VCaP (cell line): Measurements from ENCODE around the gene APMAP.

Source experiments
- H3K27ac ChIP-seq: fragments of 450-650 bp; 2 replicates; pipeline ENCODE4 v1.5.1; 2017
- TF ChIP-seq, protein P1 (sequence below): fragments of 450-650 bp; conservative IDR thresholded peaks from 2 replicates; pipeline ENCODE4 v1.5.1; 2017; ENCODE audit warnings: mild to moderate bottlenecking, moderate library complexity

The APMAP gene

DNA sequence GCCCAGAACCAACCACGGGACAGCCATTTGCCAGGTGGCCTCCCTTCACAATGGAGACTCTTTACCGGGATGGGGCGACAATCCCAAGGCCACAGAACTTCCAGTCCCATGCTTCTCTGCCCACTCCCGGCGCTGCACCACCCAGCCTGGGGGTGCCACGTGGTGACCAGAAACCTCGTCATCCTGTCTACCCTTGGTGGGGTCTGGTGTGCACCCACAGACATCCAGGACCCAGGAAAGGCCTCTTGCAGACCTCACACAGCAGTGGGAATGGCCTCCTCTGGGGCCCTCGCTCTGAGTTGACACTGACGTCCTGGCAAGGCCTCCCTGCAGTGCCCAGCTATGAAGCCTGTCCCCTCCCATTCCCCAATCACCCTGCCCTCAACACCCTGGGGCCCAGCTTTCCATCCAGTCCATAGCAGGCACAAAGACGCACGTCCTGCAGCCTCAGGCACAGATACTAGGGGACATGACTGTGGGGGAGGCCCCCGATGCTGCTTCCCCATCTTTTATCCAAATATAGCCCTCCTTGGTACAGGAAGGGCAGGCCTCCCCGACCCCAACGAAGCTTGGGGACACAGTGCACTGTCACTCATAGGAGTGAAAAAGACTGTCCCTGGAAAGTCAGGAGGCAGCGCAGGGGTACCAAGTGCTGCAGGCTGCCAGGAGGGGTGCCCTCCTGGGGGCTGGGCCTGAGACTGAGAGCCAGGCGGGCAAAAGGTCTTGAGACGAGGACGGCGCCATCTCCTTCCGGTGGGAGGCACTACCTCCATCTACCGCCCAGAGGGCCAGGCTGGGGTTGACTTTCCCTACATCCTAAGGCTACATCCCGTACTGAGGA, 36.3 kb downstream of the APMAP start:
- H3K27ac ChIP-seq: no peak overlapping the region
- TF ChIP-seq, protein P1, sequence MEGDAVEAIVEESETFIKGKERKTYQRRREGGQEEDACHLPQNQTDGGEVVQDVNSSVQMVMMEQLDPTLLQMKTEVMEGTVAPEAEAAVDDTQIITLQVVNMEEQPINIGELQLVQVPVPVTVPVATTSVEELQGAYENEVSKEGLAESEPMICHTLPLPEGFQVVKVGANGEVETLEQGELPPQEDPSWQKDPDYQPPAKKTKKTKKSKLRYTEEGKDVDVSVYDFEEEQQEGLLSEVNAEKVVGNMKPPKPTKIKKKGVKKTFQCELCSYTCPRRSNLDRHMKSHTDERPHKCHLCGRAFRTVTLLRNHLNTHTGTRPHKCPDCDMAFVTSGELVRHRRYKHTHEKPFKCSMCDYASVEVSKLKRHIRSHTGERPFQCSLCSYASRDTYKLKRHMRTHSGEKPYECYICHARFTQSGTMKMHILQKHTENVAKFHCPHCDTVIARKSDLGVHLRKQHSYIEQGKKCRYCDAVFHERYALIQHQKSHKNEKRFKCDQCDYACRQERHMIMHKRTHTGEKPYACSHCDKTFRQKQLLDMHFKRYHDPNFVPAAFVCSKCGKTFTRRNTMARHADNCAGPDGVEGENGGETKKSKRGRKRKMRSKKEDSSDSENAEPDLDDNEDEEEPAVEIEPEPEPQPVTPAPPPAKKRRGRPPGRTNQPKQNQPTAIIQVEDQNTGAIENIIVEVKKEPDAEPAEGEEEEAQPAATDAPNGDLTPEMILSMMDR: no peak

DNA sequence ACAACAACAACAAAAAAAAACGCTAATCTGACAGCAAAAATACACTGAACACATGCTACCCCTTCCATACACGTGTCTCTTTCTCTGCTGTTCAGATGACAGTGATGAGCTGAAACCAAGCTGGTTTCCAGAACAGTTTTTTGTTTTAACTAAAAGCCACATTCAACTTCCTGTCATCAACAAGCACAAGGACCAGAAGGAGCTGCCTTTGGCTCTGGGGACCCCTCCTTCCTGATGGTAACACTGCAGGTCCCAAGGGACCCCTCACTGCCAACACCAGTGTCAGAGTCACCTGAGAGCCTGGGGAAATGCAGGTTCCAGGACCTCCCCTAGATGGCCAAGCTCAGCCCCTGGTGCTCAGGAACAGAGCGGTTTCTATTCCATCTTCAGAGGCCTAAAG, 37.5 kb downstream of the APMAP start:
- H3K27ac ChIP-seq: no peak overlapping the region

DNA sequence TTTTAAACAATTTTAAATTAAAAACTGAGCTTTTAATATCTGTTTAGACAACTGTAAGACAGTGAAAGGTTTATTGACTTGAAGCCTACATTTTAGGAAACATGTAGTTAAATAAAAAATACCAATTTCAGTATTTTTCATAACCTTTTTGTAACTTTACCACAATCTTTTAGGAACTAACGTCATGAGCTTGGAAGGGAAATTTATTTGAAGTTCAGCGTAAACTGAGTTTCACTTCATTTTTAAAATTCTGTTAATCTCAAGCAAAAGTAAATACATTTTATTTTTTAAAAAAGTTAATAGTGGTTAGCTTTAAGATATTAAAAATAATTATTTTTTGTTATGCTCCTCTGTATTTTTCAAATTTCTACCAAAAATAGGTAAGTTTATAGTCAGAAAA, 38.0 kb downstream of the APMAP start:
- TF ChIP-seq, protein P1: no peak
- no peak overlapping the region for H3K27ac ChIP-seq

More for the DNA sequence above, 37.5 kb downstream of the APMAP start:
- TF ChIP-seq, protein P1: no peak

DNA sequence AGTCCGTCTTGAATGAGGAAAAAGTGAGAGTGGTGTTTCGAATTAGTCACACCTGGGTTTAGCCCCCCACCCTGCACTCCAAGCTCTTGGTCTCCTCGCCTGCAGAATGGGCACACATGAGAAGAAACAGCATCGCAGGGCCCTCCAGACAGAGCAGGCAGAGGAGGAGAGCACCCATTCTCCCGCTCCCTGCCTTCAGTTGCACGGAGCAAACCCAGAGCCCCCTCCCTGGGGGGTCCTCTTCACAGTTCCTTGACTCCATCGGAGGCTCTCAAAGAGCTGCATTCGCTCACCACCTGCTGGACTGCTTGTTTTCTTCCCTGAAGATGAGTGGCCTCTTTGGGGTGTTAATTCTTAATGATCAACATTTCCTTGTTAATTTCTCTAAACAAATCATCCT, 38.4 kb downstream of the APMAP start:
- no peak overlapping the region for H3K27ac ChIP-seq
- TF ChIP-seq, protein P1: no peak

DNA sequence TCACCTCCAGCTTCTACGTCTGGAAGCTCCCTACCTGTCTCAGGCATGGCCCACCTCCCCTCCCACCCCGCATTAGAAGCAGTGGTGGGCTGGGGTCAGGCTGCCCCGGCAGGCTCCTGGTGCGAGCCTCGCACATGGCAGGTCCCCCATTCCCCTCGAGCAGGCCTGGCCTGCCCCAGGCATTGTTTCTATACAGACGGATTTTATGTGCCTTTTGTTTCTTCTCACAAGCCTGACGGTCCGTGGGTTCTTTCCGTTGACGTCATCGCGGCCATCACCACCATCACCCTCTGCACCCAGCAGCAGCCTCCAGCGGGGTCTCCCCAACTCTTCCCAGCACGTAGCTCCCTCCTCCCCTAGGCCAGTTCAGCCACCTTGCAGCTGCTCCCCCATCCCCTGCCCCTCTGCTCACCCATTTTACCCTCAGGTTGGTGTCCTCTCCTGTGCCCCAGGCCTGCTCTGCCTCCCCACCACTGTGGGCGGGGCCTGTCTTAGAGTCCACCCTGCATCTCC, 38.9 kb downstream of the APMAP start:
- H3K27ac ChIP-seq: no peak overlapping the region
- TF ChIP-seq, protein P1: no peak

DNA sequence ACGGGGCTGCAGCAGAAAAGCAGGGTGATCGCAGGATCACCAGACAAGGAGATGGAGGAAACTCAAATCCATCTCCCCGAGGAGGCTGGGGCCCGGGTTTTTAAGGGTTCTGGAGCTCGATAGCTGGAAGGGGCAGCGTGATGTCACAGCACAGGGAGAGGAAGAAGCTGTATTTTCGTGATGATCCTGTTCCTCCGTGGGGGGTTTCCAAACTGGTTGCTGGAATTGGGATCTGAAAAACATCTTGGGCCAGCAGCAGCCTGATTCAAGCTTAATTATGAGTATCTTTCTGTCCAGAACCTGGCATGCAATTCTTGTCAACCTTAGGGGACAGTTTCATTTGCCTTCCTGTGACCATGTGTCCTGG, 39.4 kb downstream of the APMAP start:
- TF ChIP-seq, protein P1: no peak
- H3K27ac ChIP-seq: no peak overlapping the region

DNA sequence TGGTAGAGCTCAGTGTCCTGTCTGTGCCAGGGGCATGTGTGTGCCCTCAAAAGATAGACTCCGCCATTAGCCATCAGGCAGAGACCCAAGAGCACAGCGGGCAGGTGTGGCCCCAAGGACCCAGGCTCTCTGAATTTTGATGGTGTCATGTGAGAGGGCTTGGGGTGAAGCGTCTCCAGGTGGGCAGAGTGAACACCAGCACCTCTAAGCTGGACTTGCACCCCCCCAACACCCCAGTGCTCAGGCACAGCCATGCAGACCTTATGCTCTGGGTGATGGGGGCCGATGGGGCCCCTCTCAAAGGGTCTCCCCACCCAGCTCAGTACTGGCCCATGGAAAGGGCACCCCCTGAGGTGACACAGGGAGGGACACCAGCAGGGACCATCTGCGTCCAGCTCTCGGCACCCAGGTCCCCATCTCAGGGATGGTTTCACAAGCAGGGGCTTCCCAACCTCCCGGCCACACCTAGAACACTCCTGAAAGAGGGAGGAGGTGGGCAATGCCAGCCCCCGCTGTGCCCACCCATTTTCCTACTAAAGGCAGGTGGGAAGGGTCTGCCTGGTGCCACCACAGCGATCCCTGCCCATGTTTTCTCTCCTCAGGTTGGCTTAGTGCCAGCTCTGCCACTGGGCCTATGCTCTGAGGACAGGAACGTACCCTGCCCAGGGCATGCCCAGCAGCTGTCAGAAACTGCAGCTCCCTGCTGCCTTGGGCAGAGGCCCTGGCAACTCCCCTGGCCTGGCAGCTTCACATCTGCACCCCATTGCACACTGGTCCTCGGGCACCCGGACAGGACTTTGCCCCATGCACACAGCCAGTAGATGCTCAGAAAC, 40.0 kb downstream of the APMAP start:
- H3K27ac ChIP-seq: no peak overlapping the region
- TF ChIP-seq, protein P1: no peak
